Embryonic facial prominence (tissue), 1 donor: ENCODE measurements around the gene AOPEP.
A peak's percentile ranks its signal among the peaks of the same experiment; 100 is the strongest.

Experiments
- DNase-seq: peaks from one replicate; pipeline ENCODE4 v3.0.0-alpha.2; 2016; ENCODE audit errors: extremely low spot score

The AOPEP gene

DNA sequence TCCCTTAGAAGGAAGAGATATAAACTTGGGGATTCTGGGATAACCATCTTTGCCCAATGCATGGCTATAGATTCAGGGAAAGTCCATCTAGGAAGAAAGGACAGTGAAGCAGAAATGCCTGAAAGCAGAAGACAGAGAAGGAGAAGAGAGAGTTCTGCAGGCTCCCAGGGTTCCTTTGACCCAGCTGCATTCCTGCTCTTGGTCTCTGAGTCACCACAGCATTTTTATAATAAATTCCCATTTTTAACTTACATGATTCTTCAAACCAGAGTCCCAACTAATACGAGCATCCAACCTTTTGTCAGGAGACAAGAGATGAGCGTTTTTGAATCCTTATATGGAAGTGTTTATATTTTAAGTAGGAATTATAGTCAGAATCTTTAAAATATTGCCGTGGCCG lies 12.0 kb upstream of the AOPEP start:
- DNase-seq: no peak

DNA sequence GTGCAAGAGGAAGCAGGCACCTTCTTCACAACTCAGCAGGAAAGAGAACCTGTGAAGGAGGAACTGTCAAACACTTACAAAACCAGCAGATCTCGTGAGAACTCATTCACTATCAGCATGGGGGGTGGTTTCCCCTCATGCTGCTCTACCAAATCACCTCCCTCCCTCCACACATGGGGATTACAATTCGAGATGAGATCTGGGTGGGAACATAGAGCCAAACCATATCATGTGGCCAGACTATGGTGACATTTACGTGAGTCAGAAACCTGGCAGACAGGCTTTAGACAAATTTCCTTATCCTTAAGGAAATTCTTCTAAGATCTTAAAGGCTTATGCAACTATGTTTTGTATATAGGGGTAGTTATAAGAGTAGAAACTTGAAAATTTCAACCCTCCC lies 8.7 kb upstream of the AOPEP start:
- no peak for DNase-seq

DNA sequence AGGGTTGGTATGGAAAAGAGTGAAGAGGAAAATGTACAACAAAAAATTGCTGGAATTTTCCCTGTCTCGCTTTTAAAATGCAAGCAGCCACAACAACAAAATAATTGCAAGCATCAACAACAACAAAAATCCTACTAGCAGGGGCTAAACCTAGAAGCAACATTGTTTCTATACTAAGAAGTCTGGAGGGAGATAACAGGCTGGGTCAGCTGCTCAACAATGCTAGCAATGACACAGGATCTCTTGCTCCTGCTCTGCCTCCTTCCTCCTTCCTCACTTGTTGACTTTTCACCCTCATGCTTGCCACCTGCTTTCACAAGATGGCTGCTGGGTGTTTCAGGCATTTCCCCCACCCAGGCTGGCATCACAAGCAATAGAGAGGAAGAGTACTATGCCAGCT lies 7.6 kb upstream of the AOPEP start:
- DNase-seq: no peak

DNA sequence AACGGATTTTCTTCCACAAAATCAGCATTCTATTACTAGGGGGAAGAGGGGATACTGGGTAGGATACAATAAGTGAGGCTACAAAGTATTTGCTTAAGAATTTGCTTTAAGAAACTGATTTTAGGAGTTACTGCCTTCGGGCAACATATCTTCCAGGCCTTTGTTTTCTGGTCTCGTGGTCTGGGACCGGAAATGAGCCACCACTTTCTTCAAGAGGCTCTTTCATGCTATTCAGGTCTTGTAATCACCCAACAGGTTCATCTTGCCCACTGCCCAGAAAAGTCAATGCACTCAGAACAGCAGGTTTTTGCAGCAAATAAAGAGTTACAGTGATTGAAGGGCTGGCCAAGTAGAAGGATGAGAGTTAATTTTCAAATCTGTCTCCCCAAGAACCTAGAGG lies 6.6 kb upstream of the AOPEP start:
- no peak for DNase-seq

DNA sequence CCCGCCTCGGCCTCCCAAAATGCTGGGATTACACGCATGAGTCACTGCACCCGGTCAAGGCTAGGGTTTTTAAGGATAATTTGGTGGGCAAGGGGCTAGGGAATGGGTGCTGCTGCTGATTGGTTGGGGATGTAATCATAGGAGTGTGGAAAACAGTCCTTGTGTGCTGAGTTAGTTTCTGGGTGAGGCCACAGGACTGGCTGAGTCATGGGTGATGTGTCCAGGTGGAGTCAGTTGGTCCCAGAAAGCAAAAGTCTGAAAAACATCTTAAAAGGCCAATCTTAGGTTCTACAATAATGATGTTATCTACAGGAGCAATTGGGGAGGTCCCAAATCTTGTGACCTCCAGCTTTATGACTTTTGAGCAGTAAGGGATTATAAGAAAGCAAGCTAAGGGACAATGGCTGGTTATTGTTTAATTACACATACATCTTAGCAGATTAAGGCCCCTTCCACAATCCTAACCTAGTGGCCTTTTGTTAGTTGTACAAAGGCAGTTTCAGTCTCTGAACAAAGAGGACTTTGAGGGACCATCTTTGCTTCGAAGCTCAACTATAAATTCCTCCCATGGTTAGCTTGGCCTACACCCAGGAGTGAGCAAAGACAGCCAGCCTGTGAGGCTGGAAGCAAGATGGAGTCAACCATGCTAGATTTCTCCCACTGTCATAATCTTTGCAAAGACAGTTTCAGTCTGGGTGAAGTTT lies 5.5 kb upstream of the AOPEP start:
- DNase-seq: no peak

DNA sequence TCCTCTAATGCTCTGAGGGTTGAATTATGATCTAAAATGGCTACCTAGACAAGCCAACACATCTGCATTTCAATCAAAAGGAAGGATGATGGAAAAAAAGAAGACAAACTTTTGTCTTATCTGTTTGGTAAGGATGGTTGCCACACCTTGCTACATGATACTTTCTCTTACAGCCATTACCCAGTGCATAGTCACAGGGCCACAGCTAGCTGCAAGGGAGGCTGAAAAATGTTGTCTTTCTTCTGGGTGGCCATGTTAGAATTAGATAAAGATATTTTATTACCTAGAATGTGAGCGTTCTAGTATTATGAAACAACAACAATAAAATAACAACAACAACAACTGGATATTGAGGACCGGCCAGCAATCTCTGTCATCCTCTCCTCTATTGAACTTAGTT lies 4.7 kb upstream of the AOPEP start:
- no peak for DNase-seq

DNA sequence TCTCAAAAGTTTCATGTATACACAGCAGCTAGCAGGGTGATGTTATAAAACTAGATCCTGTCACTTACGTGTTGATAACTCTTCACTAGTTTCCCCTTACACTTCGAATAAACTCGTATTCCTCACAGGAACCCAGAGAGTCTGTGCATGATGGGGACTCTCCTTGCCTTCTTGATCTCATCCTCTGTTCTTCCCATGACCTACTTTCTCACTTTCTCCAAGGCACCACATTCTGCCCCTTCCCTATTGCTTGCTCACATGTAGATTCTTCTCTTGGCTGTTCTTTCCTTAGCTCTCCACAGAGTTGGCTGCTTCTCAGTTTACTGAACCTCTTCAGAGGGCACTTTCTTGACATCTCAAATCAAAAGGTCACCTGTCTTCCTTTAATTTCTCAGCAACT lies 1.2 kb upstream of the AOPEP start:
- DNase-seq: no peak

DNA sequence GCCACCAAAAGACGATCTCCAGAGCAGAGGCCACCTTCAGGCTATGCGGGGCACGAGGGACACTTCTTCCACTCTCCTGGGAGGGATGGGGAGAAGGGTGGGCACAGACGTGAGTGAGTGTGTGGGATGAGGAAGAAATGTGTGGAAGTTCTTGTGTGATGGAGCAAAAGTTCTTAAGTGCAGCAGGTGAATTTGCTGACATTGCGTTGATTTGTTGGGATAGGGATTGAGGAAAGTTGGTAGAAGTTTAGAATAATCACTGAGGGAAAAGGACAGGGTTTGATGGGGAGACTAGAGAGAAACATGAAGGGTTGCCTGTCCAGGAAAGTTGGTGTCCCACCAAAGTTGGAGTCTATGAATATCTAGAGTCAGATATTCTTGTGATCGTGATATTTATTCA lies 2.2 kb downstream of the AOPEP start:
- no peak for DNase-seq

DNA sequence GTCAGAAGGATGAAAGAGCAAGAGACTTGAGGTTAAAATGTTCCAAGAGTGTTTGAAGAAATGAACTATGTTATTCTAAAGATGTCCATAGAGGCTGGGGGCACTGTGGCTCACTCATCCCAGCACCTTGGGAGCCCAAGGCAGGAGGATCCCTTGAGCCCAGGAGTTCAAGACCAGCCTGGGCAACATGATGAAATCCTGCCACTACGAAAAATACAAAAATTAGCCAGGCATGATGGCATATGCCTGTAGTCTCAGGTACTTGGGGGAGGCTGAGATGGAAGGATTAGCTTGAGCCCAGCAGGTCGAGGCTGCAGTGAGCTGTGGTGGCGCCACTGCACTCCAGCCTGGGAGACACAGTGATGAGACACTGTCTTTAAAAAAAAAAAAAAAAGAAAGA lies 2.7 kb downstream of the AOPEP start:
- DNase-seq: no peak

DNA sequence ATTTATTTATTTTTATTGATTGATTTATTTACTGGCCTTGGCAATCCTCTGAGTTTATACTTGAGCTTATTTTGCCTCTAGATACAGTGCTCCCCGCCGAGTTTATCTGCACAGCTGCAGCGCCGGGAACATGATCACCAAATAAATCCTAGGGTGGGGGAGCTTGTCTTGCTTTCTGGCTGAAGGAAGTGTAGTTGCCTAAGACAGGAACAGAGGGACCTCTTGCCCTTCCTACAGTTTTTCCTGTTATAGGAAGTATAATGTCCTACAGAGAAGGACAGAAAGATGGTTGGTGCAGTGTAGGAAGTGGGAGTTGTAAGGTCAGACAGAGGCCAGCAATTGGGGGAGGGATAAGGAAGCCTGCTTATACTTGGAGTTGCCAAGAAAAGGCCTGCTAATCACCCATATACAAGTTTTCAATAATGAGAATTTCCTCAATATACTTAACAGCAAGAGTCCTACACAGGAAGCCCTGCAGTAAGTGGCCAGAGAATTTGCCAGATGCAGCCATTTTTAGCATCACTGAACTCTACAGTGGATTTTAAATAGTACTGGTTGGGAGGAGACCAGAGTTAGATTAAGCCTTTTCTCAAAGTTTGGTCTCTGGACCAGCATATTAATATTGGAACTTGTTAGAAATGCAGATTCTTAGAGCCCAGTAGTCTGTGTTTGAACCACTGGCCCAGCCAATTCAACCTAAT lies 7.7 kb downstream of the AOPEP start:
- DNase-seq: no peak

DNA sequence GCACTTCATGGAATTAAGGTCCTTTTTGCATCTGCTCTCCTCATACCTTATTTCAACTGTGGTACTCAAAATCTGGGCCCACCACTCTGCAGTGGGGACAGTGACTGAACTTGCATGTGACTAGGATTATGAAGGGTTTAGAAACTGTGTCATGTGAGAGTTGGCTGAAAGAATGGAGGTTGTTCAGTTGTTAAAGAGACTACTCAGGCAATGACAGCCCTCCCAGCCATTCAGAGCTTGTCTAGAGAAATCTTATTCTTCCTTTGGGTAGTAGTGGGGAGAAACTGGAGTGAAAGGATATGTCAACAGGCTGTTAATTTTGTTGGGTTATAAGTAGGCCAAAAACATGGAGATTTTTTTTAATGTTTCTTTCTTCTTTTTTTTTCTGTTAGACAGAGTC lies 10.3 kb downstream of the AOPEP start:
- DNase-seq: no peak

DNA sequence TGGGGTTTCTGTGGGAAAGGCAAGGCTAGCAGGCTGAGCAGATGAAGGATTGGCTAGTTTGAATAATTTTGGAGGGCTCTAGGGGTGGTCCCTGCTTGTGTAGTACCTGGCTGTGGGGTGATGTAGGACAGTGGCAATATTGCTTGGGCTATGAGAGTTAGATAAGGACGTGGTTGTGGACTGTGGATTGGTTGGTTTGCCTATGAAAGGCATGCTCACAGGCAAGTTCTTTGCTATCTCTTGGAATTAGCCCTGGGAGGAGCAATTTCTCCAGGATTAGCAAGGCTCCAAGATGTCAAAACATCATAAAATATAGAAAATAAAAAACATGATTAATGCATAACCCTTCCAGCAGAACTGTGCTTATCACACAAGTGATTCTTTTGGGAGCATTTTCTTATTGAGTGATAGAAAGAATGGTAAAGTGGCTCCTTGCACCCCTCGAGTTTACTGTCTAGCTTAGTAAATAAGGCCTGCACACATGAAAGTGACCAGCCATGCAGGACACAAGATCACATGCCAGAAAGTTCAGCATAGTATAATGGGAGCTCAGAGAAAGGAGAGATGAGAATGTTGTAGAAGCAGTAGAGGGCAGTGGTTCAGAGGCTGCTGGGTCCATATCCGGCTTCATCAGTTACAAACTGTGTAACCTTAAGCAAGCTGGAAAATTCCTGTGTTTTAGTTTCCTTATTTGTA lies 13.8 kb downstream of the AOPEP start:
- no peak for DNase-seq

DNA sequence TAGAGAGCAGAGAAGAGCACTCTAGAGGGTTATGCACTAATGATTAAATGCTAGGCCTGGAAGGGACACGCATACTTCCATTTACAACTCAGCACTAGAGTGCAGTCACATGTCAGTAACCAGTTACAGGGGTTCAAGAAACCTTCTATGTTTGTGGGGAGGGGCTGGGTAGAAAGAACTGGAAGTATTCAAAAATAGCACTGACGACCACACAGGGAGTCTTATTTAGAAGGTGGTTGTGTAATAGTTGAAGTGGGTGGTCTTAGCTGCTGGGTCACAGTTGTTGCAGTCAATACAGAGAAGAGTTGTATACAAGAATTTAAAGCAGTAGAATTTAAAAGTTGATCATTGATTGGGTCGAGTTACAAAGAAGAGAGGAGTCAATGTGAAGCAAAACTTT lies 15.4 kb downstream of the AOPEP start:
- DNase-seq: no peak

DNA sequence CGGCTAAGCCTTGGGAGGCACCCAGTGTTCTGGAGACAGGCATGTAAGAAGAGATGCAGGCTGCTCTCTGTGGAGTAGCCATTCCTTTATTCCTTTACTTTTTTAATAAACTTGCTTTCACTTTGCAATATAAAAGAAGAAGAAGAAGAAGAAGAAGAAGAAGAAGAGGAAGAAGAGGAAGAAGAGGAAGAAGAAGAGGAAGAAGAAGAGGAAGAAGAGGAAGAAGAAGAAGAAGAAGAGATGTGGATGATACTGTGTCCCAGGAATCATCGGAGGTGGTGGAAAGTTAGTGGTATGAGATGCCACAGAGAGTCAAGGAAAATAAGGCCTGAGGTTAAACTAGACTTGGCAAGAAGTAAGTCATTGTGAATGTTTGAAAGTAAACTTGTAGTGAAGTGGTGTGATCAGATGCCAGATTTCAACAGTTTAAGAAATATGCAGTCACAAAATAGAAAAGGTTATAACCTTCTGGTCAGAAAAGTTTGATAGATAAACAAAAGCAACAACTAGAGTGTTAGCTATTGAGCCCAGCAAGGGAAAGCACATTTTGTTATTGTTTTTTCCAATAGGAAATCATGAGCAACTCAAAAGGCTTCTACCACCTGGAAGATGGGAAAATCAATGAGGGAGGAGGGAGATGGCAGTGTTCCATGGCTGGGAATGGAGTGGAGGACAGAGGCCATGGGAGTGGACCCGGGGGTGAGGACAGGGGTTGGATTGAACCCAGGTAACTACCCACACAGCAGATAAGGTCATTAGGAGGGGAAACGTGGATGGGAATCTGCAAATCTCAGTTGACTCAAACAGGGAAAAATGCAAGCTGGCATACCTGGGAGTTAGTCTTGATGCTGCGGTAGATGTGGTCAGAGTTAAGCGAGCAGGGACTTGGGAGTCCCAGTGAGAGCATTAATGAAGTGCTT lies 16.8 kb downstream of the AOPEP start:
- no peak for DNase-seq

DNA sequence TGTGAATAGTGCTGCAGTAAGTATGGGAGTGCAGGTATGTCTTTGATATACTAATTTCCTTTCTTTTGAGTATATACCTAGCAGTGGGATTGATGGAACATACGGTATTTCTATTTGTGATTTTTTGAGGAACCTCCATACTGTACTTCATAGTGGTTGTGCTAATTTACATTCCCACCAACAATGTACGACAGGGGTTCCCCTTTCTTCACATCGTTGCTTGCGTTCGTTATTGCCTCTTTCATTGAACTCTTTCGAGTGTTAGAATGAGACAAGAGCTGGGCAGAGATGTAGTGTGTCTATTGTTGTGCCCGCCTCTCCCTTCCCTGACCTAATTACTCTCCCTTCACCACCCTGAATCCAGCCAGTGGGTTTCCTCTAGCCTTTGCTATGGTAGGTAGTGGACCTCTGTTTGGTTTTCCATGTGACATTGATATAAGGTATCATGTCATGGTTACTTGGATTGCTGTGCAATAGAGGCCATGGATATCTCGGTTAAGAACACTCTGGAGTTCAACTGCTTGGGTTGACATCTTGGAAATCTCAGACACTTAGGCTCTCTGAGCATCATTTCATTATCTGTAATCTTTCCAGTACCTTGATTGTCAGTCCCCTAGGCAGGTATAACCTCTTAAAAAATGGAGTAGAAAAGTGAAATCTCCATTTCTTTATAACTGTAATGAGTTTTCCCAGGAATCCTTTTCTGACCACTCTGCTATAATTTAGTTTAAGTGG lies 19.5 kb downstream of the AOPEP start:
- no peak for DNase-seq

DNA sequence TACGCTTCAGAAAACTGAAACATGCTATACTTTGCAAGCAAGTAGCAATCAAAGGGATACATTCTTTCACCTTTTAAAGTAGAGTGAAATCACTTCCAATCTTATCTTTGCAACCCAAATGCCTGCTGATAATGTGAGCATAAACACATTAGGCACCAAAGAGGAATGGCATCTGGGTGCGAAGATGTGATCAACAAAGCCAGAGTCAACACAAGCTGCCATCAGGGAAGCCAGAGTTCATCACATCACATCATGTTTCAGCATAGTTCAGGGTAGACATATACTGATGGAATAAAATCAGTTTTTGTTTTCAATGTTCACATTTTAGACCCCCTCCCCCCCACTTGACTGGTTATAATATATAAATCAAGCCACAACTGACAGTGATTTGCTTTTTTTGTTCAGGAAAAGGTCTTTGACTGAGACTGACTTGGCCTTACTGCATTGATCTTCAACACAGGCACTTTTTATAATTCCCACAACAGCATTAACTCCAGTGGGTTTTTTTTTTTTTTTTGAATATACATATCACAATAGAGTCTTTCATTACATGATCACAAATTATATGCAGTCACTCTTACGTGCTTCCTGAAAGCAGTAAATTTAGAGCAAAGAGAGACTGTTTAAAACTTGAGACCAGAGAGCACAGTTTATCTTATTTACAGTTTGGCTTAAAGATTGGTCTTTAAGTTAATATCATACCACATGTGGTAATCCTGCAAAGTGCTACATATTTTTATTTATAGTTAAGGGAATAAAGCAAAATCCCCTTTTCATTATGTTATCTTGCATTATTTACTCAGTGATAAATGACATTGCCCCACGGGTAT lies 20.3 kb downstream of the AOPEP start:
- DNase-seq: no peak

DNA sequence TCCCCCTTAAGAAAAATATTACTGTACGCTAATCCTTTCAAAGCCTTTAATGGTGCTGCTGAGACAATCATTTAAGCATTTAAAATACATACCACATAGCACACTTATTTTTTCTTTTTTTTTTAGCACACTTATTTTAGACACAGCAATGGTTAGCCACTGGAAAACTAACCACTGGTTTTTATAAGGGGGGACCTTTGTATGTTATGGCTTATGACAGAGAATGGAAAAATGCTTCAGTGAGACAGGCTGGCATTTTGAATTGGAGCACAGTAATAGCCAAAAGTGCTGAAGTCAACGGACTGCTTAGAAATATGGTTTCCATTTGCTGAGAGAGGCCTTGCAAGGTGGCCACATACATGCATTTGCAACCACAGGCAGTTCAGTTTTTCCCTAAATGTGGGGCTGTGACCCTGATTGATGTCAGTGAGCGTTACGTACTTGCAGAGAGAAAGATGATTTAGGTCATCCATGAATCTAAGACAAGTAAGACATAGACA lies 28.5 kb downstream of the AOPEP start:
- peak; percentile 16 for DNase-seq

DNA sequence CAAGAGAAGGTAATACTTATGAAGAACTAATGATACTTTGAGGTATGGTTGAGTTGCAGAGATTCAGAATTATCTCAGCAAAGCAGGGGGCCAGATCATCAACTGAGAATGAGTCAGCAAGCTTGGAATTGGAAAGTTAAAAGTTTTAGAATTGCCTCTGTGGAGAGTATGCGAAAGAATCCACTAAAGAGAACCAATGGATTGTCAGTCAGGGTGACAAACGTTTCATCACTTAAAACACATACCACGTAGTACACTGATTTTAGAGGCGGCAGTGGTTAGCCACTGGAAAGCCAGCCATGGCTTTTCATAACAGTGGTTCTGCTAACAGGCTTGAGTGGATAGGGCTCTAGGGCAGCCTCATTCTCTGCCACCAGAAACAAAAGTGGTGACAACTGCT lies 30.7 kb downstream of the AOPEP start:
- DNase-seq: no peak

DNA sequence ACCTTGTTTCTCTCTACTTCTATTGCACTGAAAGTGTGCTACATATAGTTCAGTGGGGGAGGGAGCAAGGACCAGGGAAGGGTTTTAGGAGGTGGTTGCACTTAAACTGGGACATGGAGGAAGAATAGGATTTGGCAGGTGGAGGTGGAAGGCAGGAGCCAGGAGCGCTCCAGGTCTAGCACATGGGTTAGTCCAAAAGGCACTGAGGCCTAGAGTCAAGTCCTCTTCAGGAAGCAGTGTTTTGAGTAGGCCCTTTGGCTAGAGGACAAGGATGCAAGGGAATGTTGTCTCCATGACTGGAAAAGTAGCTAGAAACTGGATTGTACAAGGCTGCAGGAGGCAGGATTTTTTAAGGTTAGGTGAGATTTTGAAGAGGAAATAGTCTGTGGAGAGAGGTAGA lies 31.5 kb downstream of the AOPEP start:
- DNase-seq: no peak

DNA sequence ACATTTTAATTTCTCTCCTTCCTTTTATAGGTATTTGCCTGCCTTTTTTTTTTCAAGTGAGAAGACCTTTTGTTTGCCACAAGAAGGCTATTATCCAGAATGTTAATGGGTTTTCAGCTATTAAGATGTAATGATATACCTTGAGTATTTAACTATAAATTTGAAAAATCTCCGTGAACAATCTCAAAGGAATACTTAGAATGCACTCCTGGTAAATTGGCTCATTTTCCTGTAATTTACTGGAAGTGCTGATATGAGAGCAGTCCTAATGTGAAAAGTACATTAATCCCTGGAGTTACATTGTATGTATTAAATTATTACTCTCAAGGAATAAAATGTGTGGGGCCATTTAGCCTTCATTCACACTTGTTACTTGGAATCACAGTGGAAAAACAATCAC lies 32.4 kb downstream of the AOPEP start:
- no peak for DNase-seq
